Tibial nerve (tissue), 4 donors: ENCODE data around the gene FRMD6. TPM values are rescaled to one million over a fixed set of nuclear protein-coding genes. Genes with fewer than 3 reads are reported as not detected.
"Not testable (repeated sequence)": the region's sequence is repeated elsewhere in the genome, so short reads cannot be mapped to it uniquely, and the experiment has no call there.

ENCODE experiments used
- DNase-seq, 2 donors: peaks; one replicate each; pipeline ENCODE4 v3.0.0-alpha.2; 2019; ENCODE audit warnings: low spot score in 2 of 2
- H3K27ac ChIP-seq, 4 donors: fragments of 200-600 bp; sonication (generic) in 3 of 4; one replicate each; pipeline ENCODE4 v1.5.1; 2017 to 2019; ENCODE audit warnings: mild to moderate bottlenecking in 1 of 4
- H3K27me3 ChIP-seq, 2 donors: fragments of 200-600 bp; sonication (generic) in 1 of 2; one replicate each; pipeline versions ENCODE4 v1.5.1 to v1.6.0; 2017 to 2019
- H3K36me3 ChIP-seq, 3 donors: fragments of 200-600 bp; sonication (generic); one replicate each; pipeline ENCODE4 v1.5.1; 2018 to 2019
- H3K4me1 ChIP-seq, 4 donors: fragments of 200-600 bp; sonication (generic) in 3 of 4; one replicate each; pipeline ENCODE4 v1.5.1; 2017 to 2019
- H3K4me3 ChIP-seq, 4 donors: fragments of 200-600 bp; sonication (generic) in 3 of 4; one replicate each; pipeline ENCODE4 v1.5.1; 2017 to 2019; ENCODE audit warnings: mild to moderate bottlenecking in 1 of 4, moderate library complexity in 1 of 4
- H3K9me3 ChIP-seq, 4 donors: fragments of 200-600 bp; sonication (generic) in 3 of 4; one replicate each; pipeline ENCODE4 v1.5.1; 2017 to 2019
- EP300 ChIP-seq, 2 donors: sonication (generic); formaldehyde crosslinking; IDR thresholded peaks; one replicate each; pipeline ENCODE4 v1.6.1; 2017; ENCODE audit warnings: antibody characterized with exemption in 2 of 2, mild to moderate bottlenecking in 1 of 2
- POLR2A ChIP-seq, 2 donors: fragments of 450-650 bp; IDR thresholded peaks; one replicate each; pipeline ENCODE4 v1.6.1; 2017; ENCODE audit warnings: antibody characterized with exemption in 2 of 2, mild to moderate bottlenecking in 2 of 2, moderate library complexity in 2 of 2
- WGBS, 2 donors: methylation state at CpG; one replicate each; pipeline ENCODE4 v1.1.5; 2018; 5-methylcytosine and 5-hydroxymethylcytosine counted together
- total RNA-seq, 4 donors: library from RNA; depleted of rRNA; stranded (reverse); fragments of >200 nt; gene quantifications; one replicate each; pipeline ENCODE4 v1.1.0, GENCODE V29; 2016
- TF ChIP-seq, protein P1 (sequence below), 5 experiments: fragments of 200-600 bp in 3 of 5; fragments of 450-650 bp in 2 of 5; sonication (generic) in 3 of 5; IDR thresholded peaks; one replicate each; pipeline ENCODE4 v1.5.1; 2016 to 2019; ENCODE audit warnings: antibody characterized with exemption in 5 of 5, mild to moderate bottlenecking in 3 of 5, moderate library complexity in 2 of 5

Gene FRMD6
- total RNA-seq, 4 donors from 2014 or later, result 31.6 to 52.4 (median 44.9) TPM

DNA sequence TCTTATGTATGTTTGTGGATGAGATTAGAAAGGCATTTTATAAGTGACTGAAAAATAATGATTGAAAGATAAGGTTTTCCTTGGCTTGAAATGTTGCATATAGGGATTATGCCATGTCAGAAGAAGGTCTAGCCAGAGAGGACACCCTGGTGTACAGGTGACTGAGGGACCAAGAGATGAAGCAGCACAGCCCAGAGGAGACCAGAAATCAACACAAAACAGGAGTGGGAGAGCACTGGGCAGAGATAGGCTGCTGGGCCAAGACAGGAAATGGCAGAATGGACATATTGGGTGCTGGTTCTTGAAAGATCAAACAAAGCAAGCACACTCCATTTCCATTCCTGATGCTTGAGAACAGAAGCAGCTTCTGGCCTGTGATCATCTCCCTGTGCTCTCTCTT, 24.4 kb upstream of the FRMD6 start:
- H3K27ac ChIP-seq, result no peak overlapping the region
- no peaks in the 10 kb centered on the region for H3K4me1 ChIP-seq
- no peak for TF ChIP-seq POLR2A (IDR thresholded peaks at IDR 0.05)
- TF ChIP-seq EP300 (IDR thresholded peaks at IDR 0.05), result no peak
- TF ChIP-seq, protein P1, sequence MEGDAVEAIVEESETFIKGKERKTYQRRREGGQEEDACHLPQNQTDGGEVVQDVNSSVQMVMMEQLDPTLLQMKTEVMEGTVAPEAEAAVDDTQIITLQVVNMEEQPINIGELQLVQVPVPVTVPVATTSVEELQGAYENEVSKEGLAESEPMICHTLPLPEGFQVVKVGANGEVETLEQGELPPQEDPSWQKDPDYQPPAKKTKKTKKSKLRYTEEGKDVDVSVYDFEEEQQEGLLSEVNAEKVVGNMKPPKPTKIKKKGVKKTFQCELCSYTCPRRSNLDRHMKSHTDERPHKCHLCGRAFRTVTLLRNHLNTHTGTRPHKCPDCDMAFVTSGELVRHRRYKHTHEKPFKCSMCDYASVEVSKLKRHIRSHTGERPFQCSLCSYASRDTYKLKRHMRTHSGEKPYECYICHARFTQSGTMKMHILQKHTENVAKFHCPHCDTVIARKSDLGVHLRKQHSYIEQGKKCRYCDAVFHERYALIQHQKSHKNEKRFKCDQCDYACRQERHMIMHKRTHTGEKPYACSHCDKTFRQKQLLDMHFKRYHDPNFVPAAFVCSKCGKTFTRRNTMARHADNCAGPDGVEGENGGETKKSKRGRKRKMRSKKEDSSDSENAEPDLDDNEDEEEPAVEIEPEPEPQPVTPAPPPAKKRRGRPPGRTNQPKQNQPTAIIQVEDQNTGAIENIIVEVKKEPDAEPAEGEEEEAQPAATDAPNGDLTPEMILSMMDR (IDR thresholded peaks at IDR 0.05), result no peak
- DNase-seq, result no peak
- H3K4me3 ChIP-seq, result no peak overlapping the region
- H3K9me3 ChIP-seq, result no peaks in the 10 kb centered on the region
- no peaks in the 10 kb centered on the region for H3K36me3 ChIP-seq
- no peaks in the 10 kb centered on the region for H3K27me3 ChIP-seq

DNA sequence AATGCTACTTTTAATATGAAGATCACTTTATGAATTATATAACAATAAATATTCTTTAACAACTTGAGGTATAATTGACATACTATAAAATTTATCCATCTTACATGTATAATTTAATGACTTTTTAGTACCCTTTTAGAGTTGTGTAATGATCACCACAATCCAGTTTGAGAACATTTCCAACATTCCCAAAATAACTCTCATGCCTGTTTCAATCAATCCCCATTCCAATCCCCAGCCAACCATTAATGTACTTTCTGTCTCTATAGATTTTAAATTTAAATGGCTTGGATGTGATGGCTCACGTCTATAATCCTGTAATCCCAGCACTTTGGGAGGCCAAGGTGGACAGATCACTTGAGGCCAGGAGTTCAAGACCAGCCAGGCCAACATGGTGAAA, 23.5 kb upstream of the FRMD6 start:
- Histone ChIP-seq H3K9me3 (no peaks in the 10 kb centered on the region), H3K27me3 (no peaks in the 10 kb centered on the region), H3K27ac (no peak overlapping the region), H3K4me1 (no peaks in the 10 kb centered on the region), H3K36me3 (no peaks in the 10 kb centered on the region), H3K4me3 (no peak overlapping the region)
- WGBS, 2 donors, result 50 to 58% methylated on average over 1 of the region's 1 CpG
- TF ChIP-seq EP300 (IDR thresholded peaks at IDR 0.05) (no peak), POLR2A (IDR thresholded peaks at IDR 0.05) (no peak)
- TF ChIP-seq, protein P1 (IDR thresholded peaks at IDR 0.05), result no peak
- no peak for DNase-seq

DNA sequence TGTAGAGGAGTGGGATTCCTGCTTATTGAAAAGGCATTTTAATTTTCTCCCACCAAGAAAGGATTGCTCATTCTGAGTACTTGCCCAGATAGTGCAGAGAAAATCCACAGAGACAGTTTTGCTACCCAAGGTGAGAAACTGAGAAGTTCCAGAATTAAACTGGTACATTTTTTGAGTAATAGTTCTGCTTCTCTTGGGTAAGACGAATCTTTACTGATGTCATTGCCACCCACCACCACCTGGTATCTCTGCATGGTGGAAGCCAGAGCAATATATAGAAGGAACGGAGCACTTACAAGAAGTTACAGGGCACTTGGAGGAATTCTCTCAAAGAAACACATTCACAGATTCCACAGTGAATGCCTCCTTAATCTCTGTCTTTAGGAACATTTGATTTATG, 20.7 kb upstream of the FRMD6 start:
- no peak for TF ChIP-seq POLR2A (IDR thresholded peaks at IDR 0.05)
- TF ChIP-seq, protein P1 (IDR thresholded peaks at IDR 0.05), result no peak
- no peak for TF ChIP-seq EP300 (IDR thresholded peaks at IDR 0.05)
- H3K27ac ChIP-seq, result no peak overlapping the region
- no peaks in the 10 kb centered on the region for H3K36me3 ChIP-seq
- H3K27me3 ChIP-seq, result no peaks in the 10 kb centered on the region
- H3K9me3 ChIP-seq, result no peaks in the 10 kb centered on the region
- WGBS, 2 donors, result 81 to 84% methylated on average over 2 of the region's 2 CpGs
- no peak overlapping the region for H3K4me3 ChIP-seq
- no peak for DNase-seq
- H3K4me1 ChIP-seq, result no peaks in the 10 kb centered on the region

DNA sequence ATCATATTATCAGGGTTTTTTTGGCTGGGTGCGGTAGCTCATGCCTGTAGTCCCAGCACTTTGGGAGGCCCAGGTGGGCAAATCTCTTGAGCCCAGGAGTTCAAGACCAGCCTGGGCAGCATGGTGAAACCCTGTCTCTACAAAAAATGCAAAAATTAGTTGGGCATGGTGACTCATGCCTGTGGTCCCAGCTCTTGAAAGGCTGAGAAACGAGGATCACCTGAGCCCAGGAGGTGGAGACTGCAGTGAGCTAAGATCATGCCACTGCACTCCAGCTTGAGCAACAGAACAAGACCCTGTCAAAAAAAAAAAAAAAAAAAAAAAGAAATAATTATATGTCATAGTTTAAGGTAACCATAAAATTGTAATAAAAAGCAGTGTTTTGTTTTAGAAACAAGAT, 18.4 kb upstream of the FRMD6 start:
- not testable (repeated sequence) for H3K4me3 ChIP-seq, DNase-seq, H3K9me3 ChIP-seq, H3K27ac ChIP-seq, H3K36me3 ChIP-seq, H3K4me1 ChIP-seq, H3K27me3 ChIP-seq
- 92 to 94% methylated on average over 2 of the region's 2 CpGs for WGBS, 2 donors

DNA sequence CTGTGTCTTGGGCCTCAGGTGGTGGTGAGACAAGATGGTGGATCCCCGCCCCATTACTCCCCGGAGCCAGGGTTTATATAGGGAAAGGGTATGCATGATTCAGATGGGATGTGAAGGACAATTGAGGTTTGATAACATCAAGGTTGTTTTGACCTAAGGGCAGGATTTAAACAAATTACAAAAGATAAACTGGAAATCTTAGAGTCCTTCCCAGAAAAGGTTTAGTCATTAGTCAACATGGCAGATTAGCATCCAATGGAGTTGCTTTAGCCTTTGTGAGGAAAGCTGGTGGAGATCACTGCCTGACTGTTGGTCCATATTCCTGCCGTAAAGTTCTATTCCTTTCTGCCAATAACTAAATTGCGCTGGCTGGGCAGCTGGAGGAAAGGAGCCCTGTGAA, 15.6 kb upstream of the FRMD6 start:
- H3K4me3 ChIP-seq, result no peak overlapping the region
- H3K9me3 ChIP-seq, result no peaks in the 10 kb centered on the region
- no peaks in the 10 kb centered on the region for H3K27me3 ChIP-seq
- no peak for DNase-seq
- no peaks in the 10 kb centered on the region for H3K36me3 ChIP-seq
- 81 to 86% methylated on average over 4 of the region's 4 CpGs for WGBS, 2 donors
- peaks cover 0 to 8% (median 0%) of the 10 kb centered on the region in 4 donors for H3K4me1 ChIP-seq
- peak overlapping the region in 1 of 4 donors; percentile 15 for H3K27ac ChIP-seq
- no peak for TF ChIP-seq EP300 (IDR thresholded peaks at IDR 0.05)
- no peak for TF ChIP-seq POLR2A (IDR thresholded peaks at IDR 0.05)
- TF ChIP-seq, protein P1 (IDR thresholded peaks at IDR 0.05), result no peak
